ENCODE data around the gene QARS1. TPM values are rescaled to one million over a fixed set of nuclear protein-coding genes. Genes with fewer than 3 reads are reported as not detected.

The QARS1 gene
- total and polyA plus RNA-seq, 2 of the 13 experiments (the other 11 are each of a cell fraction or from before 2014, with no cell fraction given) = 307 to 327 TPM

DNA sequence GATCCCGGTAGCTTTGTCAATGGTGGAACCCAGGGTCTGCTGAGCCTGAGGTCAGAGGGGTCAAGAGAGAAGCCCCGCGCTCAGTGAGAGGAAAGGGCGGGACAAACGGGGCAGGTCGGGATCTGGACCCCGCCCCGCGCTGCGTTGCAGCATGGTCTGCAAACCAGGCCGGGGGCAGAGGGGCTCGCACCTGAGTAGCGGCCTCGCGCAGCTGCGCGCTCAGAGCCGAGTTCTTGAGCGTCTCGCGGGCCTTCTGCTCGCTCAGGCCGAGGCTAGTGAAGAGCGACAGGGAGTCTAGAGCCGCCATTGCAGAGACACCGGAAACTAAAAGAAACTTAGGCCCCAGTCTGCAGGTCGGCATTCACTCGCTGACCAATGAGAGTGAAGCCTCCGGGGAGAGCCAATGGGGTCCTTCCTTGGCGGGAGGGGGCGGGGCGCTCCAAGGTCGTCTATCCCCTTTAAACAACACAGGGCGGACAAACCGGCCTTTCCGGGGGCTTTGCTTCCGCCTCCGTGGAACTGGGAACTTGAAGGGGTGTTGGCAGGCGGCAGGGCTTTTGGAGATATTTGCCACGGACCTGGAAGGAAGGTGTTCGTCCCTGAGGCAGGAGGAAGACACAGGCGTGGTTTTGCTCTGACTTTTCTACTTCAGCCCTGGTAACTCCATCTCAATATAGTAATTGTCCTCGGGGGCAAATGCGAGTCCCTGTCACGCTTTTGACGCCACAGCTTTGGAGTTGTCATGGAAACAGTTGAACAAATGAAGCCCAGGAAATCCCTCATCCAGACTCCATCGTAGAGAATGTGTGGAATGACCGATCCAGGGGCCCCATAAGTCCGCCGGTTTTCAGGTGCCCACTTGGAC, at the start of gene QARS1 (continued):
- TF ChIP-seq, protein P1, sequence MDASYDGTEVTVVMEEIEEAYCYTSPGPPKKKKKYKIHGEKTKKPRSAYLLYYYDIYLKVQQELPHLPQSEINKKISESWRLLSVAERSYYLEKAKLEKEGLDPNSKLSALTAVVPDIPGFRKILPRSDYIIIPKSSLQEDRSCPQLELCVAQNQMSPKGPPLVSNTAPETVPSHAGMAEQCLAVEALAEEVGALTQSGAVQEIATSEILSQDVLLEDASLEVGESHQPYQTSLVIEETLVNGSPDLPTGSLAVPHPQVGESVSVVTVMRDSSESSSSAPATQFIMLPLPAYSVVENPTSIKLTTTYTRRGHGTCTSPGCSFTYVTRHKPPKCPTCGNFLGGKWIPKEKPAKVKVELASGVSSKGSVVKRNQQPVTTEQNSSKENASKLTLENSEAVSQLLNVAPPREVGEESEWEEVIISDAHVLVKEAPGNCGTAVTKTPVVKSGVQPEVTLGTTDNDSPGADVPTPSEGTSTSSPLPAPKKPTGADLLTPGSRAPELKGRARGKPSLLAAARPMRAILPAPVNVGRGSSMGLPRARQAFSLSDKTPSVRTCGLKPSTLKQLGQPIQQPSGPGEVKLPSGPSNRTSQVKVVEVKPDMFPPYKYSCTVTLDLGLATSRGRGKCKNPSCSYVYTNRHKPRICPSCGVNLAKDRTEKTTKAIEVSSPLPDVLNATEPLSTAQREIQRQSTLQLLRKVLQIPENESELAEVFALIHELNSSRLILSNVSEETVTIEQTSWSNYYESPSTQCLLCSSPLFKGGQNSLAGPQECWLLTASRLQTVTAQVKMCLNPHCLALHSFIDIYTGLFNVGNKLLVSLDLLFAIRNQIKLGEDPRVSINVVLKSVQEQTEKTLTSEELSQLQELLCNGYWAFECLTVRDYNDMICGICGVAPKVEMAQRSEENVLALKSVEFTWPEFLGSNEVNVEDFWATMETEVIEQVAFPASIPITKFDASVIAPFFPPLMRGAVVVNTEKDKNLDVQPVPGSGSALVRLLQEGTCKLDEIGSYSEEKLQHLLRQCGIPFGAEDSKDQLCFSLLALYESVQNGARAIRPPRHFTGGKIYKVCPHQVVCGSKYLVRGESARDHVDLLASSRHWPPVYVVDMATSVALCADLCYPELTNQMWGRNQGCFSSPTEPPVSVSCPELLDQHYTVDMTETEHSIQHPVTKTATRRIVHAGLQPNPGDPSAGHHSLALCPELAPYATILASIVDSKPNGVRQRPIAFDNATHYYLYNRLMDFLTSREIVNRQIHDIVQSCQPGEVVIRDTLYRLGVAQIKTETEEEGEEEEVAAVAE (CRISPR knock-in tag; IDR thresholded peaks at IDR 0.05; ENCODE audit: borderline replicate concordance) = peak; percentile 71
- TF ChIP-seq AGO2 (optimal IDR thresholded peaks at IDR 0.05; ENCODE audit: low read depth, low read length) = peak; percentile 76
- TF ChIP-seq, protein P2, sequence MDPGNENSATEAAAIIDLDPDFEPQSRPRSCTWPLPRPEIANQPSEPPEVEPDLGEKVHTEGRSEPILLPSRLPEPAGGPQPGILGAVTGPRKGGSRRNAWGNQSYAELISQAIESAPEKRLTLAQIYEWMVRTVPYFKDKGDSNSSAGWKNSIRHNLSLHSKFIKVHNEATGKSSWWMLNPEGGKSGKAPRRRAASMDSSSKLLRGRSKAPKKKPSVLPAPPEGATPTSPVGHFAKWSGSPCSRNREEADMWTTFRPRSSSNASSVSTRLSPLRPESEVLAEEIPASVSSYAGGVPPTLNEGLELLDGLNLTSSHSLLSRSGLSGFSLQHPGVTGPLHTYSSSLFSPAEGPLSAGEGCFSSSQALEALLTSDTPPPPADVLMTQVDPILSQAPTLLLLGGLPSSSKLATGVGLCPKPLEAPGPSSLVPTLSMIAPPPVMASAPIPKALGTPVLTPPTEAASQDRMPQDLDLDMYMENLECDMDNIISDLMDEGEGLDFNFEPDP (CRISPR knock-in tag; conservative IDR thresholded peaks at IDR 0.05) = peak; percentile 97; the same call in 1 of the 2 replicates
- peak; percentile 48; the same call in 1 of the 2 replicates for TF ChIP-seq NCOR1 (IDR thresholded peaks at IDR 0.05; ENCODE audit: borderline replicate concordance, low read length)
- peak; percentile 54; the same call in 1 of the 2 replicates for TF ChIP-seq FOXK1 (CRISPR knock-in tag; IDR thresholded peaks at IDR 0.05; ENCODE audit: borderline replicate concordance, low read depth)
- no peak; the same call in 1 of the 2 replicates for TF ChIP-seq TGIF2 (CRISPR knock-in tag; IDR thresholded peaks at IDR 0.05)
- peak; percentile 67; the same call in 1 of the 2 replicates for TF ChIP-seq ZNF556 (CRISPR knock-in tag; IDR thresholded peaks at IDR 0.05; ENCODE audit: borderline replicate concordance)
- TF ChIP-seq TCF12 (IDR thresholded peaks at IDR 0.05) = no peak
- peak; percentile 42; the same call in 1 of the 2 replicates for TF ChIP-seq TCF12 (CRISPR knock-in tag; IDR thresholded peaks at IDR 0.05)
- TF ChIP-seq NFE2L2 (IDR thresholded peaks at IDR 0.05; ENCODE audit: low read length) = no peak
- peak; percentile 51 for TF ChIP-seq MED1 (CRISPR knock-in tag; IDR thresholded peaks at IDR 0.05)
- TF ChIP-seq ELF3 (CRISPR knock-in tag; IDR thresholded peaks at IDR 0.05) = peak; percentile 84
- TF ChIP-seq ZNF605 (CRISPR knock-in tag; IDR thresholded peaks at IDR 0.05) = peak; percentile 94
- TF ChIP-seq ZSCAN30 (CRISPR knock-in tag; IDR thresholded peaks at IDR 0.05) = no peak
- TF ChIP-seq MTF2 (CRISPR knock-in tag; IDR thresholded peaks at IDR 0.05; ENCODE audit: borderline replicate concordance) = no peak
- no peak for TF ChIP-seq GATAD2A (CRISPR knock-in tag; IDR thresholded peaks at IDR 0.05)
- TF ChIP-seq KDM5A (IDR thresholded peaks at IDR 0.05; ENCODE audit: borderline replicate concordance, low read length) = peak; percentile 90
- TF ChIP-seq ZNF879 (CRISPR knock-in tag; IDR thresholded peaks at IDR 0.05) = 0 out of 2 replicates have a peak, but pooled peaks have one; percentile 52
- TF ChIP-seq CENPT (CRISPR knock-in tag; IDR thresholded peaks at IDR 0.05; ENCODE audit: low read depth) = 0 out of 2 replicates have a peak, but pooled peaks have one; percentile 18
- TF ChIP-seq, protein P3, sequence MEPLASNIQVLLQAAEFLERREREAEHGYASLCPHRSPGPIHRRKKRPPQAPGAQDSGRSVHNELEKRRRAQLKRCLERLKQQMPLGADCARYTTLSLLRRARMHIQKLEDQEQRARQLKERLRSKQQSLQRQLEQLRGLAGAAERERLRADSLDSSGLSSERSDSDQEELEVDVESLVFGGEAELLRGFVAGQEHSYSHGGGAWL (CRISPR knock-in tag; IDR thresholded peaks at IDR 0.05) = peak; percentile 73; the same call in 1 of the 2 replicates
- no peak for TF ChIP-seq CBX2 (IDR thresholded peaks at IDR 0.05; ENCODE audit: low read depth, low read length)
- no peak for TF ChIP-seq CBX2 (CRISPR knock-in tag; IDR thresholded peaks at IDR 0.05; ENCODE audit: low read depth)
- TF ChIP-seq, protein P4, sequence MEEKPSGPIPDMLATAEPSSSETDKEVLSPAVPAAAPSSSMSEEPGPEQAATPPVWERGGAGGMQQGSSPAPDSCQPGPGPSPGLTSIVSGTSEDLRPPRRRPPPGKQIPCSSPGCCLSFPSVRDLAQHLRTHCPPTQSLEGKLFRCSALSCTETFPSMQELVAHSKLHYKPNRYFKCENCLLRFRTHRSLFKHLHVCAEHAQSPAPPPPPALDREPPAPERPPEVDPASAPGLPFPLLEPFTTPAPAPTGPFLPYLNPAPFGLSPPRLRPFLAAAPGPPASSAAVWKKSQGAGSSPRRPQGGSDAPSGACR (CRISPR knock-in tag; IDR thresholded peaks at IDR 0.05) = peak; percentile 98
- TF ChIP-seq ZFP1 (CRISPR knock-in tag; IDR thresholded peaks at IDR 0.05) = peak; percentile 26; the same call in 1 of the 2 replicates
